Activated T-cell treated with anti-CD3 and anti-CD28 coated beads, Interleukin-2, amount 50 U/mL, for 24 hours (primary cell): ENCODE results near the gene SLC1A2.

Source experiments
- DNase-seq: peaks from one replicate; pipeline ENCODE4 v3.0.0-alpha.2; 2020
- H3K27ac Mint-ChIP-seq: 2 replicates; pipeline ENCODE4 v1.8.0; 2020; ENCODE audit warnings: mild to moderate bottlenecking, mixed read lengths
- H3K27me3 Mint-ChIP-seq: 2 replicates; pipeline ENCODE4 v1.8.0; 2020; ENCODE audit warnings: mixed read lengths
- H3K36me3 Mint-ChIP-seq: 2 replicates; pipeline ENCODE4 v1.8.0; 2020; ENCODE audit warnings: low read depth, mixed read lengths
- H3K4me1 Mint-ChIP-seq: 2 replicates; pipeline ENCODE4 v1.8.0; 2020; ENCODE audit warnings: low read depth, mixed read lengths
- H3K4me3 Mint-ChIP-seq: 2 replicates; pipeline ENCODE4 v1.8.0; 2020; ENCODE audit warnings: mild to moderate bottlenecking, moderate library complexity, mixed read lengths
- H3K9me3 Mint-ChIP-seq: 2 replicates; pipeline ENCODE4 v1.8.0; 2020; ENCODE audit warnings: mixed read lengths

The SLC1A2 gene

GRCh38 chr11:35419184-35419829, at the start of gene SLC1A2:
Gene SLC1A2, minus strand, starts transcription at chr11:35419558. Its CDS starts 592 bp downstream, at chr11:35418966.
- Mint-ChIP-seq H3K36me3 (no peaks in the 10 kb centered on the region), H3K9me3 (no peaks in the 10 kb centered on the region), H3K4me1 (peaks cover 12% of the 10 kb centered on the region), H3K27me3 (peaks cover 91% of the 10 kb centered on the region), H3K4me3 (peak within 1 kb of the TSS; percentile 65), H3K27ac (no peak within 1 kb of the TSS)
- peak; percentile 31 for DNase-seq

DNA sequence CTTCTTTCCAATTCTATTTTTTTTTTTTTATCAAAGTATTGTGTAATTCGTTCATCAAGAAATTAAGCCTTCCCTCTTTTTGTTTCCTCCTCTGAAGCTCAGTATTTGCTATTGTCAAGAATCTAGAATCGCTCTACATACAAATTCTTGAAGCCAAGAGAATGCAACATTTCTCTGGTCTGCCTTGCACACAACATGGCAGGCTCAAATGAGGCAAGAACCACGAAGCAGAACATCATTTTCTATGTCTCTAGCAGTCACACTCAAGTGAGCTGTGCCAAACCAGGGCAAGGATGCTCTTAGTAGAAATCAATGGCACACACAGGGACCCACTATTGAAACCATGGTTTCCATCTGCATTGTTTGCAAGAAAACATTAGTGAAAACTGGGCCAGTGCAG, 46.7 kb upstream of the SLC1A2 start:
- H3K36me3 Mint-ChIP-seq, result no peaks in the 10 kb centered on the region
- no peak for DNase-seq
- H3K4me3 Mint-ChIP-seq, result no peak overlapping the region
- H3K27me3 Mint-ChIP-seq, result peaks cover 42% of the 10 kb centered on the region
- no peak overlapping the region for H3K27ac Mint-ChIP-seq
- H3K4me1 Mint-ChIP-seq, result no peaks in the 10 kb centered on the region
- H3K9me3 Mint-ChIP-seq, result no peaks in the 10 kb centered on the region

DNA sequence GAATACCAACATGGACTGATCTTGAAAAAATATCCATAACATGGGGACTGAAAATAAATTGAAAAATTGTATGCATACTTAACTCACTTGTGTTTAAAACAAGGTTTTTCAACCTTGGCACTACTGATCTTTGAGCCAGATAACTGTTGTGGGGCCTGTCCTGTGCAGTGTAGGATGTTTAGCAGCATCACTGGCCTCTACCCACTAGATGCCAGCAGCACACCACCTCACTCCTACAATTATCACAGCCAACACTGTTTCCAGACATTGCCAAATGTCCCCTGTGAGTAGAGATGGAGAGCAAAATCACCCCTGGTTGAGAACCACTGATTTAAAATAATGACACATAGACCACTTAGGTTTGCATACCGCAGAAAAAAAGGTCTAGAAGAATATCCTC, 45.0 kb upstream of the SLC1A2 start:
- Mint-ChIP-seq H3K4me3 (no peak overlapping the region), H3K27me3 (peaks cover 41% of the 10 kb centered on the region), H3K4me1 (no peaks in the 10 kb centered on the region), H3K36me3 (no peaks in the 10 kb centered on the region), H3K27ac (no peak overlapping the region), H3K9me3 (no peaks in the 10 kb centered on the region)
- DNase-seq, result no peak

- Mint-ChIP-seq H3K27me3 (peaks cover 48% of the 10 kb centered on the region), H3K4me3 (no peak overlapping the region), H3K36me3 (no peaks in the 10 kb centered on the region), H3K4me1 (no peaks in the 10 kb centered on the region), H3K27ac (no peak overlapping the region), H3K9me3 (no peaks in the 10 kb centered on the region)
- DNase-seq, result no peak
Observed at GRCh38 chr11:35463331-35463751, 44.0 kb upstream of the SLC1A2 start.

- Mint-ChIP-seq H3K27ac (no peak overlapping the region), H3K4me3 (no peak overlapping the region), H3K9me3 (no peaks in the 10 kb centered on the region), H3K4me1 (no peaks in the 10 kb centered on the region), H3K36me3 (no peaks in the 10 kb centered on the region), H3K27me3 (peaks cover 40% of the 10 kb centered on the region)
- DNase-seq, result no peak
Observed at GRCh38 chr11:35461917-35462538, 42.7 kb upstream of the SLC1A2 start.

GRCh38 chr11:35459489-35459888, 40.1 kb upstream of the SLC1A2 start:
- no peaks in the 10 kb centered on the region for H3K9me3 Mint-ChIP-seq

DNA sequence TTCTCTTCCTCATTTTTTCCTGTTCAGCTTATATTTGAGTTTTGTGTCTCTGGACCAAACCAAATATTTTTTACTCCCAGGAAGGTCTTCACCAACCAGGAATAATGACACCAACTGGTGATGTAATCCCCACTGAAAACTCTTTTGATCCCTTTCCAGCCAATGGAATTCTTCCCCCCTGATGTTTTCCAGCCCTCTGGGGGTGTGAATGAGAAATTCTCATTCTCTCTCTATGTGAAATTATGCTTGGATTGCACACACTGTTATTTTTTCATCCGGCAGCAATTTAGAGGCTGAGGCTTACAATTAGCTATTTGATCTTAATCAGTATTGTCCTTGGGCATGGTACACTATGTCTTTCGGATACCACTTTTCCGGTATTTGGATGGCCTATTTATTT, 39.5 kb upstream of the SLC1A2 start:
- H3K27me3 Mint-ChIP-seq, result peaks cover 43% of the 10 kb centered on the region

More at GRCh38 chr11:35459489-35459888, 40.1 kb upstream of the SLC1A2 start:
- Mint-ChIP-seq H3K36me3 (no peaks in the 10 kb centered on the region), H3K27ac (no peak overlapping the region), H3K4me1 (no peaks in the 10 kb centered on the region), H3K4me3 (no peak overlapping the region), H3K27me3 (peaks cover 42% of the 10 kb centered on the region)
- DNase-seq, result no peak

GRCh38 chr11:35454362-35454761, 35.0 kb upstream of the SLC1A2 start:
- H3K9me3 Mint-ChIP-seq, result no peaks in the 10 kb centered on the region
- H3K36me3 Mint-ChIP-seq, result no peaks in the 10 kb centered on the region
- peaks cover 35% of the 10 kb centered on the region for H3K27me3 Mint-ChIP-seq
- H3K4me3 Mint-ChIP-seq, result no peak overlapping the region
- H3K4me1 Mint-ChIP-seq, result no peaks in the 10 kb centered on the region
- DNase-seq, result no peak
- no peak overlapping the region for H3K27ac Mint-ChIP-seq

More for the DNA sequence above, 39.5 kb upstream of the SLC1A2 start:
- Mint-ChIP-seq H3K4me3 (no peak overlapping the region), H3K27ac (no peak overlapping the region), H3K9me3 (no peaks in the 10 kb centered on the region), H3K4me1 (no peaks in the 10 kb centered on the region), H3K36me3 (no peaks in the 10 kb centered on the region)
- DNase-seq, result no peak

- Mint-ChIP-seq H3K27ac (no peak overlapping the region), H3K9me3 (no peaks in the 10 kb centered on the region), H3K4me3 (no peak overlapping the region), H3K27me3 (peaks cover 67% of the 10 kb centered on the region), H3K4me1 (no peaks in the 10 kb centered on the region), H3K36me3 (no peaks in the 10 kb centered on the region)
- no peak for DNase-seq
Observed at GRCh38 chr11:35436581-35437250, 17.4 kb upstream of the SLC1A2 start.

DNA sequence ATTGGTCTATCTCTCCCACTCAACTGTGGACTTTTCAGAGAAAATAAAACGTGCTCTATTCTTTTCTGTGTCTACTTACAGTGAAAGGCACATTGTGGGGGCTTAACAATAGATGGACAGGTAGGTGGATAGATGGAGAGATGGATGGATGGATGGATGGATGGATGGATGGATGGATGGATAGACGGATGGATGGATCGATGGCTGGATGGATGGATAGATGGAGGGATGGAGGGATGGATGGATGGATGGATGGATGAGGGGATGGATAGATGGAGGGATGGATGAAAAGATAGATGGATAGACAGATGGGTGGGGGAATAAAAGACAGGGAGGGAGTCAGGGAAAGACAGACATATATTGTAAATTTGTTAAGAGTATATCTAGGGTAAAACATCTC, 14.2 kb upstream of the SLC1A2 start:
- Mint-ChIP-seq H3K9me3 (no peaks in the 10 kb centered on the region), H3K4me3 (no peak overlapping the region), H3K36me3 (no peaks in the 10 kb centered on the region), H3K27me3 (peaks cover 73% of the 10 kb centered on the region), H3K27ac (no peak overlapping the region), H3K4me1 (no peaks in the 10 kb centered on the region)
- DNase-seq, result no peak

- no peaks in the 10 kb centered on the region for H3K4me1 Mint-ChIP-seq
Observed at GRCh38 chr11:35432464-35432863, 13.1 kb upstream of the SLC1A2 start.

DNA sequence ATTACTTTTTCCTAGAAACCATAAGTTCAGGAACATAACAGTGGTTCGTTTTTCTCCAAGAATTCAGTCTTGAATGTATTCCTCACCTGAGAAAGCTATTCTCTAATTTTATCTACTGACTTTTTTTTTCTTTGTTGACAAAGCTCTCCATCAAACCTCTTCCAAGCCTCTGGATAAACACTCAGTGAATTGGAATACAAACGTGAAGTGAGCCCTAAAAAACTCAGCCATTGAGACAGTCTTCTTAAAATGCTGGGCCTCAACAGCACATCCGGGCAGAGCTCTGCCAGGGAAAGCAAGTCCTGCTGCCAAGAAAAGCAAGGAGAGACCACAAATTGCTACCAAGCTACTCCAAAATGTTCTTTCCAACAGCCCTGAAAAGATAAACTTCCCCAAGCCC, 7.7 kb upstream of the SLC1A2 start:
- H3K27ac Mint-ChIP-seq, result no peak overlapping the region
- no peak for DNase-seq
- H3K9me3 Mint-ChIP-seq, result no peaks in the 10 kb centered on the region
- H3K27me3 Mint-ChIP-seq, result peaks cover 78% of the 10 kb centered on the region
- H3K4me3 Mint-ChIP-seq, result no peak overlapping the region
- no peaks in the 10 kb centered on the region for H3K4me1 Mint-ChIP-seq
- no peaks in the 10 kb centered on the region for H3K36me3 Mint-ChIP-seq

More at GRCh38 chr11:35432464-35432863, 13.1 kb upstream of the SLC1A2 start:
- Mint-ChIP-seq H3K36me3 (no peaks in the 10 kb centered on the region), H3K27ac (no peak overlapping the region), H3K27me3 (peaks cover 74% of the 10 kb centered on the region), H3K9me3 (no peaks in the 10 kb centered on the region), H3K4me3 (no peak overlapping the region)
- no peak for DNase-seq

GRCh38 chr11:35426351-35426750, 7.0 kb upstream of the SLC1A2 start:
- no peaks in the 10 kb centered on the region for H3K4me1 Mint-ChIP-seq

GRCh38 chr11:35425603-35426212, 6.3 kb upstream of the SLC1A2 start:
- no peak for DNase-seq
- Mint-ChIP-seq H3K27ac (no peak overlapping the region), H3K4me1 (no peaks in the 10 kb centered on the region), H3K9me3 (no peaks in the 10 kb centered on the region), H3K4me3 (no peak overlapping the region), H3K36me3 (no peaks in the 10 kb centered on the region), H3K27me3 (peaks cover 80% of the 10 kb centered on the region)

More at GRCh38 chr11:35426351-35426750, 7.0 kb upstream of the SLC1A2 start:
- H3K36me3 Mint-ChIP-seq, result no peaks in the 10 kb centered on the region
- no peaks in the 10 kb centered on the region for H3K9me3 Mint-ChIP-seq
- DNase-seq, result no peak
- peaks cover 80% of the 10 kb centered on the region for H3K27me3 Mint-ChIP-seq
- no peak overlapping the region for H3K27ac Mint-ChIP-seq
- H3K4me3 Mint-ChIP-seq, result no peak overlapping the region
